Activated T-helper 2 cell treated with anti-CD3 and anti-CD28 coated beads, Interferon-gamma antibody, Interleukin-2, Interleukin-4, amounts not matched to agents 10 μg/mL and 5 μg/mL and 100 μg/mL, durations not matched to agents 14 hours and 24 hours and 36 hours (primary cell): ENCODE results near the gene PCARE. TPM values are rescaled to one million over a fixed set of nuclear protein-coding genes. Genes with fewer than 3 reads are reported as not detected.

Experiments used
- DNase-seq: peaks from one replicate; pipeline ENCODE4 v3.0.0; 2021; ENCODE audit warnings: low spot score
- H3K27ac Mint-ChIP-seq: one replicate; pipeline ENCODE4 v1.8.0; 2021; ENCODE audit warnings: mixed read lengths
- H3K27me3 Mint-ChIP-seq: one replicate; pipeline ENCODE4 v1.8.0; 2021; ENCODE audit warnings: low read depth, mixed read lengths
- H3K36me3 Mint-ChIP-seq: one replicate; pipeline ENCODE4 v1.8.0; 2021; ENCODE audit warnings: low read depth, mixed read lengths
- H3K4me1 Mint-ChIP-seq: one replicate; pipeline ENCODE4 v1.8.0; 2021; ENCODE audit warnings: low read depth, mixed read lengths
- H3K4me3 Mint-ChIP-seq: one replicate; pipeline ENCODE4 v1.8.0; 2021; ENCODE audit warnings: low read depth, mild to moderate bottlenecking, moderate library complexity, mixed read lengths
- H3K9me3 Mint-ChIP-seq: one replicate; pipeline ENCODE4 v1.8.0; 2021; ENCODE audit warnings: mixed read lengths
- intact Hi-C: fragments of 100-400 bp; cut with micrococcal nuclease; formaldehyde crosslinking; loops from one replicate; pipeline ENCODE4 v1.15.1; 2023
- total RNA-seq: library from RNA; stranded (reverse); gene quantifications from 2 replicates; pipeline ENCODE4 v1.2.3, GENCODE V29; 2022

Gene PCARE
- total RNA-seq, 1 donor from 2014 or later = not detected

- Mint-ChIP-seq H3K4me1 (peaks cover 13% of the 10 kb centered on the region), H3K27me3 (no peaks in the 10 kb centered on the region), H3K4me3 (no peak overlapping the region), H3K9me3 (no peaks in the 10 kb centered on the region), H3K36me3 (no peaks in the 10 kb centered on the region), H3K27ac (no peak overlapping the region)
- DNase-seq = no peak
- intact Hi-C loops = no loop called here
Observed at GRCh38 chr2:29055601-29056000, 18.7 kb downstream of the PCARE start.

- H3K9me3 Mint-ChIP-seq = no peaks in the 10 kb centered on the region
- H3K27me3 Mint-ChIP-seq = no peaks in the 10 kb centered on the region
- H3K27ac Mint-ChIP-seq = no peak overlapping the region
- intact Hi-C loops = no loop called here
- no peak overlapping the region for H3K4me3 Mint-ChIP-seq
- H3K36me3 Mint-ChIP-seq = no peaks in the 10 kb centered on the region
- peaks cover 8% of the 10 kb centered on the region for H3K4me1 Mint-ChIP-seq
- no peak for DNase-seq
Observed at GRCh38 chr2:29054430-29054829, 19.9 kb downstream of the PCARE start.

GRCh38 chr2:29053670-29054400, 20.5 kb downstream of the PCARE start:
- H3K4me1 Mint-ChIP-seq = peaks cover 7% of the 10 kb centered on the region
- H3K27me3 Mint-ChIP-seq = no peaks in the 10 kb centered on the region
- H3K36me3 Mint-ChIP-seq = no peaks in the 10 kb centered on the region
- intact Hi-C loops = no loop called here
- no peak overlapping the region for H3K27ac Mint-ChIP-seq
- DNase-seq = no peak
- H3K9me3 Mint-ChIP-seq = no peaks in the 10 kb centered on the region
- no peak overlapping the region for H3K4me3 Mint-ChIP-seq

- no peak for DNase-seq
- intact Hi-C loops = no loop called here
- no peaks in the 10 kb centered on the region for H3K36me3 Mint-ChIP-seq
- no peaks in the 10 kb centered on the region for H3K9me3 Mint-ChIP-seq
- no peak overlapping the region for H3K27ac Mint-ChIP-seq
- H3K4me1 Mint-ChIP-seq = peaks cover 5% of the 10 kb centered on the region
- no peak overlapping the region for H3K4me3 Mint-ChIP-seq
- no peaks in the 10 kb centered on the region for H3K27me3 Mint-ChIP-seq
Observed at GRCh38 chr2:29053223-29053622, 21.1 kb downstream of the PCARE start.

GRCh38 chr2:29052807-29053206, 21.5 kb downstream of the PCARE start:
- no peak for DNase-seq
- no peaks in the 10 kb centered on the region for H3K9me3 Mint-ChIP-seq
- no peaks in the 10 kb centered on the region for H3K27me3 Mint-ChIP-seq
- no peaks in the 10 kb centered on the region for H3K36me3 Mint-ChIP-seq
- peaks cover 5% of the 10 kb centered on the region for H3K4me1 Mint-ChIP-seq
- no peak overlapping the region for H3K27ac Mint-ChIP-seq
- H3K4me3 Mint-ChIP-seq = no peak overlapping the region
- intact Hi-C loops = no loop called here

- H3K27ac Mint-ChIP-seq = no peak overlapping the region
- H3K4me1 Mint-ChIP-seq = peaks cover 5% of the 10 kb centered on the region
- no peaks in the 10 kb centered on the region for H3K36me3 Mint-ChIP-seq
- DNase-seq = no peak
- no peaks in the 10 kb centered on the region for H3K9me3 Mint-ChIP-seq
- H3K4me3 Mint-ChIP-seq = no peak overlapping the region
- H3K27me3 Mint-ChIP-seq = no peaks in the 10 kb centered on the region
- intact Hi-C loops = no loop called here
Observed at GRCh38 chr2:29051730-29052129, 22.6 kb downstream of the PCARE start.

- Mint-ChIP-seq H3K27ac (no peak overlapping the region), H3K9me3 (no peaks in the 10 kb centered on the region), H3K4me1 (no peaks in the 10 kb centered on the region), H3K36me3 (no peaks in the 10 kb centered on the region), H3K4me3 (no peak overlapping the region), H3K27me3 (no peaks in the 10 kb centered on the region)
- DNase-seq = no peak
- intact Hi-C loops = no loop called here
Observed at GRCh38 chr2:29050591-29050990, 23.7 kb downstream of the PCARE start.

GRCh38 chr2:29047083-29047845, 27.1 kb downstream of the PCARE start:
- Mint-ChIP-seq H3K36me3 (no peaks in the 10 kb centered on the region), H3K4me1 (no peaks in the 10 kb centered on the region), H3K9me3 (no peaks in the 10 kb centered on the region), H3K27ac (no peak overlapping the region), H3K4me3 (no peak overlapping the region), H3K27me3 (no peaks in the 10 kb centered on the region)
- DNase-seq = no peak
- intact Hi-C loops = no loop called here

GRCh38 chr2:29046321-29046720, 28.0 kb downstream of the PCARE start:
- H3K27me3 Mint-ChIP-seq = no peaks in the 10 kb centered on the region
- H3K4me1 Mint-ChIP-seq = no peaks in the 10 kb centered on the region
- no peak overlapping the region for H3K4me3 Mint-ChIP-seq
- no peaks in the 10 kb centered on the region for H3K9me3 Mint-ChIP-seq
- intact Hi-C loops = no loop called here
- no peaks in the 10 kb centered on the region for H3K36me3 Mint-ChIP-seq
- no peak for DNase-seq
- H3K27ac Mint-ChIP-seq = no peak overlapping the region

GRCh38 chr2:29044459-29044858, 29.9 kb downstream of the PCARE start:
- no peak overlapping the region for H3K4me3 Mint-ChIP-seq
- intact Hi-C loops = no loop called here
- no peak for DNase-seq
- no peaks in the 10 kb centered on the region for H3K36me3 Mint-ChIP-seq
- no peak overlapping the region for H3K27ac Mint-ChIP-seq
- no peaks in the 10 kb centered on the region for H3K9me3 Mint-ChIP-seq
- H3K27me3 Mint-ChIP-seq = no peaks in the 10 kb centered on the region
- H3K4me1 Mint-ChIP-seq = no peaks in the 10 kb centered on the region

GRCh38 chr2:29042561-29043075, 31.7 kb downstream of the PCARE start:
- Mint-ChIP-seq H3K4me1 (no peaks in the 10 kb centered on the region), H3K9me3 (no peaks in the 10 kb centered on the region), H3K27me3 (no peaks in the 10 kb centered on the region), H3K27ac (no peak overlapping the region), H3K36me3 (no peaks in the 10 kb centered on the region), H3K4me3 (no peak overlapping the region)
- intact Hi-C loops = no loop called here
- no peak for DNase-seq

- no peaks in the 10 kb centered on the region for H3K36me3 Mint-ChIP-seq
Observed at GRCh38 chr2:29041161-29041660, 33.1 kb downstream of the PCARE start.

GRCh38 chr2:29040552-29040951, 33.8 kb downstream of the PCARE start:
- Mint-ChIP-seq H3K27me3 (no peaks in the 10 kb centered on the region), H3K36me3 (no peaks in the 10 kb centered on the region), H3K9me3 (no peaks in the 10 kb centered on the region), H3K4me1 (peaks cover 2% of the 10 kb centered on the region), H3K4me3 (no peak overlapping the region), H3K27ac (no peak overlapping the region)
- no peak for DNase-seq
- intact Hi-C loops = no loop called here

More at GRCh38 chr2:29041161-29041660, 33.1 kb downstream of the PCARE start:
- Mint-ChIP-seq H3K27me3 (no peaks in the 10 kb centered on the region), H3K27ac (no peak overlapping the region), H3K4me3 (no peak overlapping the region), H3K9me3 (no peaks in the 10 kb centered on the region), H3K4me1 (no peaks in the 10 kb centered on the region)
- no peak for DNase-seq
- intact Hi-C loops = no loop called here
